ENCODE measurements around the gene TWIST2. TPM values are rescaled to one million over a fixed set of nuclear protein-coding genes. Genes with fewer than 3 reads are reported as not detected.

Gene TWIST2
- total RNA-seq, 1 donor from 2014 or later, result 2.7 TPM

GRCh38 chr2:238810321-238810720, 37.6 kb upstream of the TWIST2 start:
- Histone ChIP-seq H3K27me3 (ENCODE audit: low read depth) (peaks cover 48% of the 10 kb centered on the region), H3K27ac (replicated peaks) (no peak overlapping the region), H3K4me1 (no peaks in the 10 kb centered on the region), H3K9me3 (replicated peaks) (peaks cover 18% of the 10 kb centered on the region), H3K4me3 (no peak overlapping the region), H3K36me3 (no peaks in the 10 kb centered on the region)
- no peak for DNase-seq
- intact Hi-C loops (cut with micrococcal nuclease), result no loop called here
- TF ChIP-seq CTCF (IDR thresholded peaks at IDR 0.05; ENCODE audit: borderline replicate concordance), result no peak

- no peak overlapping the region for H3K27ac ChIP-seq (replicated peaks)
- intact Hi-C loops (cut with micrococcal nuclease), result no loop called here
- DNase-seq, result no peak
- H3K27me3 ChIP-seq (ENCODE audit: low read depth), result peaks cover 53% of the 10 kb centered on the region
- peaks cover 18% of the 10 kb centered on the region for H3K9me3 ChIP-seq (replicated peaks)
- no peaks in the 10 kb centered on the region for H3K4me1 ChIP-seq
- no peaks in the 10 kb centered on the region for H3K36me3 ChIP-seq
- TF ChIP-seq CTCF (IDR thresholded peaks at IDR 0.05; ENCODE audit: borderline replicate concordance), result no peak
- no peak overlapping the region for H3K4me3 ChIP-seq
These were observed 36.6 kb upstream of the TWIST2 start for GRCh38 chr2:238811293-238811692.

GRCh38 chr2:238811759-238812158, 36.1 kb upstream of the TWIST2 start:
- H3K27ac ChIP-seq (replicated peaks), result no peak overlapping the region
- H3K27me3 ChIP-seq (ENCODE audit: low read depth), result peaks cover 58% of the 10 kb centered on the region
- H3K4me1 ChIP-seq, result no peaks in the 10 kb centered on the region
- no peak for DNase-seq
- no peak overlapping the region for H3K4me3 ChIP-seq
- H3K9me3 ChIP-seq (replicated peaks), result peaks cover 18% of the 10 kb centered on the region
- no peaks in the 10 kb centered on the region for H3K36me3 ChIP-seq
- intact Hi-C loops (cut with micrococcal nuclease), result no loop called here
- no peak for TF ChIP-seq CTCF (IDR thresholded peaks at IDR 0.05; ENCODE audit: borderline replicate concordance)

- intact Hi-C loops (cut with micrococcal nuclease), result no loop called here
- no peak overlapping the region for H3K4me3 ChIP-seq
- H3K27ac ChIP-seq (replicated peaks), result no peak overlapping the region
- peaks cover 18% of the 10 kb centered on the region for H3K9me3 ChIP-seq (replicated peaks)
- H3K4me1 ChIP-seq, result no peaks in the 10 kb centered on the region
- no peaks in the 10 kb centered on the region for H3K36me3 ChIP-seq
- TF ChIP-seq CTCF (IDR thresholded peaks at IDR 0.05; ENCODE audit: borderline replicate concordance), result no peak
- DNase-seq, result no peak
- H3K27me3 ChIP-seq (ENCODE audit: low read depth), result peaks cover 71% of the 10 kb centered on the region
These were observed 34.8 kb upstream of the TWIST2 start for GRCh38 chr2:238813109-238813508.

GRCh38 chr2:238814815-238815214, 33.1 kb upstream of the TWIST2 start:
- Histone ChIP-seq H3K36me3 (no peaks in the 10 kb centered on the region), H3K27ac (replicated peaks) (no peak overlapping the region), H3K4me3 (no peak overlapping the region), H3K27me3 (ENCODE audit: low read depth) (peaks cover 87% of the 10 kb centered on the region), H3K4me1 (no peaks in the 10 kb centered on the region), H3K9me3 (replicated peaks) (peaks cover 1% of the 10 kb centered on the region)
- no peak for TF ChIP-seq CTCF (IDR thresholded peaks at IDR 0.05; ENCODE audit: borderline replicate concordance)
- no peak for DNase-seq
- intact Hi-C loops (cut with micrococcal nuclease), result no loop called here

GRCh38 chr2:238816291-238816690, 31.6 kb upstream of the TWIST2 start:
- H3K27me3 ChIP-seq (ENCODE audit: low read depth), result peaks cover 89% of the 10 kb centered on the region
- H3K36me3 ChIP-seq, result no peaks in the 10 kb centered on the region
- no peaks in the 10 kb centered on the region for H3K9me3 ChIP-seq (replicated peaks)
- H3K4me3 ChIP-seq, result no peak overlapping the region
- no peaks in the 10 kb centered on the region for H3K4me1 ChIP-seq
- no peak for DNase-seq
- intact Hi-C loops (cut with micrococcal nuclease), result no loop called here
- H3K27ac ChIP-seq (replicated peaks), result no peak overlapping the region
- no peak for TF ChIP-seq CTCF (IDR thresholded peaks at IDR 0.05; ENCODE audit: borderline replicate concordance)
